AG04450 (cell line): ENCODE data around the gene SOBP. TPM values are rescaled to one million over a fixed set of nuclear protein-coding genes. Genes with fewer than 3 reads are reported as not detected.

Source experiments
- CTCF ChIA-PET: fragments of 300-600, 350-600 bp; formaldehyde crosslinking; extraction: SDS; loops from one replicate; lab custom pipeline; 2022; ENCODE audit warnings: antibody characterized with exemption, inconsistent platforms; lab: Charles Lee
- POLR2A ChIA-PET: fragments of 350-600 bp; formaldehyde crosslinking; extraction: SDS; loops from one replicate; lab custom pipeline; 2021; ENCODE audit warnings: antibody characterized with exemption, inconsistent platforms; lab: Yijun Ruan, JAX
- DNase-seq: peaks from one replicate; pipeline ENCODE4 v3.0.0-alpha.2; 2011; ENCODE audit warnings: low read depth, low spot score
- H3K27ac ChIP-seq: one replicate; pipeline ENCODE4 v1.5.1; 2012; ENCODE audit warnings: low read depth, low read length, control low read depth
- H3K27me3 ChIP-seq: one replicate; pipeline ENCODE4 v1.6.0; 2012; ENCODE audit warnings: low read length; ENCODE audit not compliant: control insufficient read depth, insufficient read depth
- H3K4me3 ChIP-seq: 2 replicates; pipeline ENCODE4 v1.5.1; 2011; ENCODE audit warnings: mild to moderate bottlenecking, low read depth, low read length, control low read depth
- H3K9me3 ChIP-seq: 2 replicates; pipeline ENCODE4 v1.5.1; 2012; ENCODE audit warnings: low read length; ENCODE audit not compliant: control insufficient read depth, insufficient read depth
- CTCF ChIP-seq: IDR thresholded peaks from 2 replicates; pipeline ENCODE4 v1.5.1; 2011; ENCODE audit warnings: low read depth, low read length, control low read depth, inconsistent platforms
- polyA plus RNA-seq: library from polyadenylated mRNA; depleted of rRNA; stranded (reverse); fragments of >200 nt; gene quantifications from 2 replicates; pipeline ENCODE4 v1.2.3, GENCODE V29; 2011

Gene SOBP
- polyA plus RNA-seq, 1 experiment, result 0.76 TPM

- no peaks in the 10 kb centered on the region for H3K9me3 ChIP-seq
- no peak for DNase-seq
- H3K27me3 ChIP-seq, result no peaks in the 10 kb centered on the region
- peak overlapping the region; percentile 85 for H3K27ac ChIP-seq
- POLR2A ChIA-PET, result interaction anchor here (1.9 kb wide), 1 partner anchor 33 kb away, joined by 6 read pairs; no protein-coding TSS in a partner anchor
- no peak for TF ChIP-seq CTCF
- H3K4me3 ChIP-seq, result 0 out of 2 replicates have a peak overlapping the region, but pooled peaks have one; percentile 7
- CTCF ChIA-PET, result interaction anchor here (1.1 to 7.6 kb wide), 4 partner anchors 12 to 374 kb away, joined by 3 to 44 read pairs (median 10); no protein-coding TSS in a partner anchor
Measured at GRCh38 chr6:107691062-107691751, 201.3 kb downstream of the SOBP start.

- POLR2A ChIA-PET, result no interaction called here
- Histone ChIP-seq H3K27me3 (no peaks in the 10 kb centered on the region), H3K4me3 (no peak overlapping the region), H3K27ac (peak overlapping the region; percentile 85), H3K9me3 (no peaks in the 10 kb centered on the region)
- CTCF ChIA-PET, result interaction anchor here (1.7 to 7.6 kb wide), 2 partner anchors 12 to 375 kb away, joined by 7 to 44 read pairs; no protein-coding TSS in a partner anchor
- TF ChIP-seq CTCF, result no peak
- DNase-seq, result no peak
Measured at GRCh38 chr6:107692351-107692750, 202.4 kb downstream of the SOBP start.

- Histone ChIP-seq H3K4me3 (no peak overlapping the region), H3K27ac (no peak overlapping the region), H3K9me3 (no peaks in the 10 kb centered on the region), H3K27me3 (no peaks in the 10 kb centered on the region)
- DNase-seq, result no peak
- POLR2A ChIA-PET, result interaction anchor here (0.5 to 0.6 kb wide), 2 partner anchors 15 to 30 kb away, joined by 5 read pairs; no protein-coding TSS in a partner anchor
- no peak for TF ChIP-seq CTCF
- CTCF ChIA-PET, result interaction anchor here (0.6 to 7.6 kb wide), 5 partner anchors 9 to 581 kb away, joined by 3 to 44 read pairs (median 3); no protein-coding TSS in a partner anchor
Measured at GRCh38 chr6:107695061-107695720, 205.3 kb downstream of the SOBP start.

GRCh38 chr6:107697682-107698081, 207.8 kb downstream of the SOBP start:
- POLR2A ChIA-PET, result interaction anchor here (1.6 kb wide), 1 partner anchor 18 kb away, joined by 4 read pairs; no protein-coding TSS in a partner anchor
- CTCF ChIA-PET, result interaction anchor here (0.6 to 1.9 kb wide), 4 partner anchors 9 to 151 kb away, joined by 3 to 7 read pairs (median 4); no protein-coding TSS in a partner anchor
- DNase-seq, result no peak
- H3K27ac ChIP-seq, result peak overlapping the region; percentile 32
- H3K4me3 ChIP-seq, result no peak overlapping the region
- TF ChIP-seq CTCF, result no peak
- H3K27me3 ChIP-seq, result no peaks in the 10 kb centered on the region
- no peaks in the 10 kb centered on the region for H3K9me3 ChIP-seq
